Thyroid gland (tissue), 4 donors: ENCODE measurements around the gene SORD.
"Not testable (repeated sequence)": the region's sequence is repeated elsewhere in the genome, so short reads cannot be mapped to it uniquely, and the experiment has no call there.

ENCODE experiments used
- CTCF ChIP-seq, 6 experiments: fragments of 200-600 bp in 3 of 6; fragments of 450-650 bp in 3 of 6; sonication (generic) in 3 of 6; IDR thresholded peaks; one replicate each; pipeline ENCODE4 v1.5.1; 2016 to 2019; ENCODE audit warnings: antibody characterized with exemption in 6 of 6, mild to moderate bottlenecking in 2 of 6, inconsistent platforms in 1 of 6, moderate library complexity in 1 of 6
- POLR2A ChIP-seq, 2 donors: fragments of 450-650 bp; IDR thresholded peaks; one replicate each; pipeline ENCODE4 v1.6.1; 2017; ENCODE audit warnings: antibody characterized with exemption in 2 of 2, mild to moderate bottlenecking in 2 of 2, moderate library complexity in 1 of 2

- not testable (repeated sequence) for TF ChIP-seq CTCF, POLR2A (IDR thresholded peaks at IDR 0.05)
Observed at GRCh38 chr15:45025627-45026026, 2.6 kb downstream of the SORD start.
